HG03354 (cell line): Measurements from ENCODE around the gene SIK3.
A peak's percentile ranks its signal among the peaks of the same experiment; 100 is the strongest.

ENCODE experiments used
- ATAC-seq: cut with Tn5 transposase; IDR thresholded peaks from one replicate; pipeline ENCODE4 v1.9.1; 2021; ENCODE audit warnings: mild to moderate bottlenecking; ENCODE audit not compliant: unreplicated experiment, poor library complexity, severe bottlenecking

Gene SIK3

DNA sequence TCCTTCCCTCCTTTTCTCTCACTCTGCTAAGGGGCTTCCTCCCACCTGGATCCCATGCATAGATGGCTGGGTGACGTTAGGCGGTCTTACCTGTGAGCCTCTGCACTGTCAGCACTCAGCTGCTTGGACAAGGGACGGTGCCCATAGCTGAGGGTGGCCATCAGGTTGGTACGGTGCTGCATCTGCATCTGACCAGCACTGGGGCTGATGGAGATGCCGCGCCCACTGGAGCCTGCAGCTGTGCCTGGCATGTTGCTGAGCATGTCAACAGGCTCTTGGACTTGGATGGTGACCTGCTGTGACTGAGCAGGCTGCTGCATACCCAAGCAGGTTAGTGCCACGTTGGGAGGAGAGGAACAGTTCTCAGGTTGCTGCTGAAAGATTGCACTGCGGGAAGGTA is 239.1 kb downstream of the SIK3 start:
- ATAC-seq, result no peak

DNA sequence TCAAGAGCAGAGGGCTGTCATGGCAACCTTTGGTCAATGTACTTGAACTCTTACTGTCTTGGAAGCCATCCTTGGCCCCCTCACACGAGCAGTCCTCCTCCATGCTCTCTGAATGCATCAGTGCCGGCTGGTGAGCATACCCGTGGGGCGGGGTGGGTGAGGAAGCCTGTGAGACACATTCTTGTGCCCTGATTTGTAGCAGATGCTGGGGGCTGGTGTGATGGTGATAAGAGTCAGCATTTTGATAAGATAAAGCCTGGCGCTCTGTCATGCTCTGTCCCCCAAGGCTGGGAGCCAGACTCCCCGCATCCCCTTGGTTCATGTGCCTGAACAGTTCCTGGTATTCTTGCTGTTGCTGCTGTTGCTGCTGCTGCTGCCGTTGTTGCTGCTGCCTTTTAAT is 240.3 kb downstream of the SIK3 start:
- ATAC-seq, result no peak

DNA sequence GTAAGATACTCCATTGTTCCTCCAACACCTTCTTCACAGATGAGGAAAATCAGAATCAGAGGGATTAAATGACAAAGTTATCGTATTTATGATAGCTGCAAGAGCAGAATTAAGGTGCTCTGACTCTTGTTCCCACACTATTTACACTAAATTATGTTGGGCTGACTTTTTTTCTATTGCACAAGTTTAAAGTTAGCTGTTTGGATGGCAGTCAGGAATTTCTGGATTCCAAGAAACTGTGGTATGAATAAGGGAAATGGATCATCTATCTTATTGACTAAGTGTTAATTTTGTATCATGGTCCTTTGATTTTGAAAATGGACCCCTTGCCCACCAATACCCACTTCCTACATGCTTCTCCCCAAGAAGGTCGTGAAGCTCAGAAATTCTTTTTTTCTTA is 240.9 kb downstream of the SIK3 start:
- no peak for ATAC-seq

DNA sequence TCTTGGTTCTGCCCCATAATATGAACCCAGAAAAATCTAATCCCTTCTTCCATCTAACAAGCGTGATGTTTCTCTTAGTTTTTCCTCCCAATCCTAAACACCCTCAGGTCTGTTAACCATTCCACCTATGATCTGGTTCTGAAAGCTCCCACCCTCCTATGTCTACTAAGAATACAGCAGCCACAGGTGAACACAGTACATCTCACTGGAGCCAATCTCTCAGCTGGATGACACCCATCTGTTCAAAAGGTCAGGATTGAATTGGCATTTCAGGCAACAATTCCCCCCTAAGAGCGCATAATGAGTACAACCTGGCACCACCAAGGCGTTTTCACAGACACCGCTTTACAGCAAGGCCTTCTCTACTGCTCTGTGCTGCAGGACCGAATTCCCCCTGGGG is 241.8 kb downstream of the SIK3 start:
- no peak for ATAC-seq

DNA sequence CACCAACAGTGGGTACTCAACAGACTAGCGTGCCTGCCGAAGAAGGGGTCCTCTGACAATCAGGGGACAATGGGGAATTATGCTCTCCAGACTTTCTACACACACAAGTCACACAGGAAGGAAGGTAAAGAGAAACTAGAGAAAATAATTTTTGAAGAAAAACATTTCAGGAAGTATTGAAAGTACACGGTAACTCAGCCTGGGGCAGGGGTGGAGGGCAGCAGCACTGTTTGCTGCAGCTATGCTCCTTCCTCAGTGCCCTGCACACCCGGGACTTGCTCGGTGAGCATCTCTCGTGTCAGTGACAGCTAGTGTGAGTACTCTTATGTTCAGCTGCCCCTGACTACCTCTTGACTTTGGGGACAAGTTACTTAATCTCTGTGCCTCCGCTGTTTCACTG is 242.8 kb downstream of the SIK3 start:
- ATAC-seq, result no peak

DNA sequence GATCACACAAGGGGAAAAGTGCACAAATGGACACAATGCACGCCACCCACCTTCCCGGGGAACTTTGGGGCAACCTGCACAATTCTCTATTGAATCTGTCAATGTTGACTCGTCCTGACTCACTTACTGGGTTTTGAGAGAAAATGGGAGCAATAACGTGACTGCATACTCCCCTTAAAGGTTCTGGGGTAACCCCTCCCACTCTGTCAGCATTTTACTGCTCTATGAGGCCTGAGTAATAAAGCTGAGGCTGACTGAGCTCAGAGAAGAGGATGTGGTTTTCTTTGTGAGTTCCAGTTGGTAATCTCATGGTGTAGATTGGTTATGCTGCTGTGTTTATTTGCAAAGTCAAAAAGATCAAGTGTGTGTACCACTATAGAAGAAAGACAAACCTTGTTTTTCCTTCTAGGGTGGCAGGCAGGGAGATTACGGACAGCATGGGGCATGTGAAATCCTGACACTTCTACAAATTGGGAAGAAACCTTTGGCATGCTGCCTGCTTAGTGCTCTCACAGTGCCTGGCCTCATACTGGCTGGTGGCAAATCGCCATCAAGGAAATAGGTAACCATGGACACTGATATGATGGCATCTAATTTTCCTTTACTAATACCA is 244.7 kb downstream of the SIK3 start:
- ATAC-seq, result peak; percentile 97

DNA sequence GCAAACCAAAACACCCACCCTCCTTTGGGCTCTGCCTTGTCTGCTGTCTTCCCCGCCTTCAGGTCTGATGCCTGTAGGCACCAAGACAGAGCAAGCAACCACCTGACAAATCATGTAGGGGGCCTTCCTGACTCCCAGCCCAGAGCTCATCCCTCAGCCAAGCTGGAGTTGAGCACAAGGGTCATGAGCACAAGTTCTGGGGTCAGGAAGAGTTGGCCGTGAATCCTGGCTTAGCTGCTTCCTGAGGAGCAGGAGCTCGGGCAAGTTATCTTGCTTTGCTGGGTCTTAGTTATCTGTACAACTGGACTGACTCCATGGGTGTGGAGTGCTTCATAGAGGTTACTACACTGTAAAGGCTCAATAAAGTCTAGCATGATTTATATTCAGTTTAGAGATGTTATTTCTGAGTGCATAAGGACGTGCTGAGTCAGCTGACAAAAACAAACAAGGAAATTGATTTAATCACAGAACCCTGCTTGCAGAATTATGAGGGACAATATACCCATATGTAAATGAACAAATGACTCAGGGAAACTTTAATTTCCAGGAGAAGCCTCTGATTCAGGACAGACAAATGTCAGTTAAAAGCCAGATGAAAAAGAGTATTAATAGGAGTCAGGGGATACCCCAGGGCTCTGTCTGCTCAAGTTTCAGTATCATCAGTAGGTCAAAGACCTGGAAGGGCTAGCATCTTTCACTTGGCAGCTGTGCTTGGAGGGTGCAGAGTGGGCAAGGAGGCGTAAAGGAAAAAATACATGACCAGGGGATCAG is 245.8 kb downstream of the SIK3 start:
- ATAC-seq, result peak; percentile 38

DNA sequence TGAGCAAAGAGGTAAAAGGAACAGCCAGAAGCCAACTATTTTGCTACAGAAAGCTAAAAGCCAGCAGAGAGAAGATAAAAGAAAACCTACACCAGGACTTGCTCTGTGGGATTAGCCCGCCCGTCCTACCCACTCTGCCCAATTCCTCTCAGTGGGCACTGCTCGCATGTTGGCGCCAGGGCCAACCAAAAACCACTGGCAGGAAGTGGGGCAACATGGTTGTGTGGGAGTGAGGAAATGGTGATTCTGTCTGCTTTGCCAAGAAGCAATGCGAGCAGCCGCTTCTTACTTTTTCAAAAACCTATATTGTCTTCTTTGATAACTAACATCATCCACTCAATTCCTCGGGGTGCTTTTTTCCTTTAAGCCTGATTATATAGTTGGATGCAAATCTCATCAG is 246.6 kb downstream of the SIK3 start:
- ATAC-seq, result no peak

DNA sequence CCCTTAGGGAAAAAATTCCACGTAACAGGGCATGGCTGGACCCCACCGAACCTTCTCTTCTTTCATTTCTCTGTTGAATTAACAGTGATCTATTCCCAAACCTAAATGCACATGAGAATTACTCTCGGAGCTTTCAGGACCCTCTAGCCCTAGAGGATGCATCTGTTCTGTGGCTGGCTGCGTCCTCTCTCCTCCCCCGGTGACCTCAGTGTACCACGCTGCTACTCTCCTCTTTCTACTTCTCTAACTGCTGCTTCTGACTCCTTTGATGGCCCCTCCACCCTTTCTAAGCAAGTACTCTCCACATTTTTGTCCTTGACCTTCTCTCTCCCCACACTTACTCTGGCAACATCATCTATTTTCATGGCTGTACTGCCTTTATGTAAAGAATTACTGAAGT is 248.7 kb downstream of the SIK3 start:
- ATAC-seq, result no peak

DNA sequence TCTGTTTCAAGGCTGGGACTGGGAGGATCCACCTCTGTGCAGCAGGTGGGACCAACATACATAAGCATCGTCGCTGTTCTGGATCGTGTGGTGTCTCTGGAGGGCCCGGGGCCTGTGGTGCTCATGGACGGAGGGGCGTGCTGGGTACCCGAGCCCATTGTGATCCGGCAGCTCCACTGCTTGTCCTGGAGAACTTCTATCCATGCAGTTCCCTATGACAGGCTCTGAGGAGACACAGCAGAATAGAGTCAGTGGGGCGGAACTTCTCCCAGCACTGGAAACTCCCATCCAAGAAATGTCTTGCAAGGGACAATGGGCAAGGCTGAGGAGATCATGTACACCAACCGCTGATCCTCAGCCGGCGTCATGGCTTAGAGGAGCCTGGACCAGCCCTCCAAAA is 249.2 kb downstream of the SIK3 start:
- ATAC-seq, result no peak

DNA sequence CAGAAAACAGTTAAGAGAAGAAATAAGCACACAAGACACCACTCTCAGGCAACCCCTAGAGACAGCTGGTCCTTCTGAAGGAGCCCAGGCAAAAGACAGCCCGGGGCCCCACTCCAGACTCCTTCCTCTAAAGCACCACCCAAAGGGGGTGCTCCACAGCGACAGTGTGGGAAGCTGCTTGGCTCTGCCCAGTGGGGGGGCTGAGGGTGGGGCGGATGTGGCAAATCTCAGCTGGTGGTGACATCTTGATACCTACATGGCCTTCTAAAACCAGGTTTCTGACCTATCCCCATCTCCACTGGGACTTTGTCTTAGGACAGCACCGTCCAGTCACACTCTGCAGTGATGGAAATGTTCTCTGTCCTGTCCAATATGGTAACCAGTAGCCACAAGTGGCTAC is 250.6 kb downstream of the SIK3 start:
- ATAC-seq, result no peak

DNA sequence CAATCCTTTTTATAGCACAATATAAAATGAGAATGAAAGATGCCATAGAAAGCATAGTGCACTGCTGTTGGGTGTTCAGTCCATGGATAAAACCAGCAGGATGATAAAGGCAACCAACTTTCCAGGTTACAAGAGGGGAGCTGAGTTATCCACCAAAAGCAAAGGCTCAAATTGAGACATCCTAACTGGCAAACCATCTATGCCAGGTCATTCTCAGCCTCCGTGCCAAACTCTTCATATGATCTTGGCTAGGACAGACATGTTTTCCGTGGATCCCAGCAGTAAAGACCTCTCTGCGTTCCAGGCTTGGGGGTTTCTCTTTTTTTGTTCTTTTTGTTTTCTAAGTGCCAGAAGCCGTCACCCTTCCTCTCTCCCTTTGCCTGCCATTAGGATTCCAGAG is 253.5 kb downstream of the SIK3 start:
- no peak for ATAC-seq

DNA sequence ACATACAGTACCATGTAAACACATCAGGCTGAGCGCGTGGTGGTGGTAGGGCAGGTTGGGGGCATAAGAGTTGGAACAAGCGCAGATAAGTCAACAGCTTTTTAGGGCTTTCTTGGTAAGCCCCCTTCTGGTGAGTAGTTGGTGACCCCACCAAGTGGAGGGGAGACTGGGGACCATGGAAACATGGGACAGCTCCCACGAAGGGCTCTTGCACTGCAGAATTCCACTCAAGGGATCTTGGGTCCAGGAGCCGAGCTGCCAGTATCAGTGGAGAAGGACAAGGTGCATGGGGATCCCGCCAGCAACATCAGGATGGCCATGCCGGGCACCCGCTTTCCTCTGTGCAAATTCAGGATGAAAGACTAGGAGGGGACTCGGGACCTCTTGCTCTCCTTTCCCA is 254.6 kb downstream of the SIK3 start:
- ATAC-seq, result no peak

DNA sequence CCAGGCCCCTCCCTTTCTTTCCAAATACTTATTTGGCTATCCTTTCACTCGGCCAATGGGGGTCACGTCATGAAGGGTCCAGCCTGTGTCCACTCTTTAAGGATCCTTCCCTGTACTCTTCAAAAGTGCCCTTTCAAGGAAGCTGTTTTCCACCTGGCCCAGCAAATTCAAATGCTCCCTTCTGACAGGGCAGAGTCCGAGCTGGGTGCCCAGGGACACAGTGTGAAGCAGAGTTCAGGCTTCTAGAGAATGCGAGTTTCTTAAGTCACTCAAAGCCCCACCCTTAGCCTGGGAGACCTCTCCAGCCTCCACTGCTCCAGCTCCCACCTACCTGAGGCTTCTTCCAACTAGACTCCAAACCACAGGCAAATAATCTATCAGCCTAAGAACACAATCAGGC is 255.3 kb downstream of the SIK3 start:
- ATAC-seq, result no peak

DNA sequence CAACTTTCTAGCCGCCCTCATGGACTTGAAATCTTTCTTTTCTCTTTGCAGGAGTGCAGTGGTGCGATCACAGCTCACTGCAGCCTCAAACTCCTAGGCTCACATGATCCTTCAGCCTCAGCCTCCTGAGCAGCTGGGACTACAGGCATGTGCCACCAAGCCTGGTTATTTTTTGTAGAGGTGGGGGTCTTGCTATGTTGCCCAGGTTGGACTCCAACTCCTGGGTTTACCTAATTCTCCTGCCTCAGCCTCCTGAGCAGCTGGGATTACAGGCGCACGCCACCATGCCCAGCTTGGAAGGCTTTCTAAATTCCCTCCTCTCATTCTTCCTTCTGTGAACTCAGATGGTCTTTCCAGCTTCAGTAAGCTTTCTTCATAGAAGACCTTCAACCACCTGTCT is 256.1 kb downstream of the SIK3 start:
- ATAC-seq, result no peak

DNA sequence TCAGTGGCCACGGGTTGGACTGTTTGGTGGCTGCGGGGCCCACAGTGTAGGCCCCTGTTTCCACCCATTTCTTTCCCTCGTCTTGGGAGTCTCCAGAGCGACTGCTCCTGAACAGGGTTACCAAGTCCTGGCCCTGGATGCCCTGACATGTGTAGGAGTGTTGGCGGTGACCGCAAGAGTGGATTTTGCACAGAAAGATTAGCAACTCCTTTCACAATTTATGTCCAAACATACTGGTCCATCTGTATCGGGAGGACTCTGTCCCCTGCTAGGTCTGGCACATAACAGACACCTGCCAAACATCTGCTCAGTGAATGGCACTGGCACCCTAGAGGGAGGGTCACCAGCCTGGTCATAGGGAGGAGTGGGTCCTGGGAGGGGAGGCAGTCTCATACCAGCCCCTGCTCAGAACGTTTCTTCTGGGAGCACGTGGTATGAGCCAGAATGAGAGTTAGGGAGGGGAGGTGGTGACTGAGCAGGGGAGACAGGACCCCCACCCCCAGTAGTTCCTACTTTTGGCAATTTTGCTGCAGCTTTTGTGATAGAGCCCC is 257.4 kb downstream of the SIK3 start:
- no peak for ATAC-seq

DNA sequence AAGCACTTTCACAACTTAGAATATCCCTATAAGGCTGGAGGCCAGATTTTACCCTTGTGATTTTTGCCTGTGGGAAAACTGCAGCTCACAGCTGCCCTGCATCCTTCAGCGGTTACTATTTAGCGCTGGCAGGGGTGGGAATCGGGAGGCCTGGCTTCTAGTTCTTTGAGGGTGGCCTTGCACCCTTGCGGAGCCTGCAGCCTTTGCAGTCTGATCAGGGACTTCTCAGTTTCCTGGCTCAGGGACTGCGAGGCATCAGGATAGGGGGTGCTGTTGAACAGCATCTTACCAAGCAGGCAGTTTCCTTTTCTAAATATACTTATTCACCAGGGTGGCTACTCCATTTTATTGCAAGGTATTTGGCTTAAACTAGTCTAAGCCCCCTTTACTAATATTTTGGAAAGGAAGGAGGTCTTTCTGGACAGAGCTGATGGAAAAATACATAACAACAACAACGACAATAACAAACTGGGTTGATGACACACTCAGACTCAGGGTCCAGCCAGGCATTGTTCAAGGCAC is 257.9 kb downstream of the SIK3 start:
- no peak for ATAC-seq

DNA sequence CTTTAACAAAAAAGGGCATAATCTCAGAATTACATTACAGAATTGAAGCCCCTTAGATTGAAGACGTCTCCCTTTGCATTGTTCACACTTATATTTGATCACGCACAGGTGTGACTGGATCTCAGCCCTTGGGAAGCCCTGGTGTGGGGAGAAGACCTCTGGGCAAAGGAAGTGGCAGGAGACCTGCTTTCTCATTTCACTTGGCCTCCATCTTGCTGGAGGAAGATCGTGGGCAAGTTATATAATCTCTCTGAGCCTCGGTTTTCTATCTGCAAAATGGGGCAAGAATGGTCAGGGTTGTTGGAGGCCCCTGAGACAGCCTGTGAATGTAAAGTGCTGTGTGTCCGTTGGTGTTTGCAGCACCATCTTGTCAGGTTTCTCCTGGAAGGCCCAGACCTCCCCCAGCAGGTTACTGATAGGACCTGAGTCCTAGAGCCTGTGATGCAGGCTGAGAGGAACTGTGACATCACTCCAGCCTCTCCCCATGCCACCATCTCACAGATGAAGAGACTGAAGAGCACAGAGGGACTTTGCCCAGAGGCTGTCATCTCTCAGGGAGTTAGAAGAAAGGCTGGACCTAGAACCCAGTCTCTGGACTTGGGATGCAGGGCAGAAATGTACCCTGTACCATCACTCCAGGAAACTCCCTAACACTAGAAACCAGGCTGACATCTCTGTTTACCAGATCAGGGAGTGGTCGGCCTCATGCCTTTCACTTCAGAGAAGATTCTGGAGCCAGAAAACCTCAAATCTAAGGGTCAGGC is 259.7 kb downstream of the SIK3 start:
- ATAC-seq, result no peak

DNA sequence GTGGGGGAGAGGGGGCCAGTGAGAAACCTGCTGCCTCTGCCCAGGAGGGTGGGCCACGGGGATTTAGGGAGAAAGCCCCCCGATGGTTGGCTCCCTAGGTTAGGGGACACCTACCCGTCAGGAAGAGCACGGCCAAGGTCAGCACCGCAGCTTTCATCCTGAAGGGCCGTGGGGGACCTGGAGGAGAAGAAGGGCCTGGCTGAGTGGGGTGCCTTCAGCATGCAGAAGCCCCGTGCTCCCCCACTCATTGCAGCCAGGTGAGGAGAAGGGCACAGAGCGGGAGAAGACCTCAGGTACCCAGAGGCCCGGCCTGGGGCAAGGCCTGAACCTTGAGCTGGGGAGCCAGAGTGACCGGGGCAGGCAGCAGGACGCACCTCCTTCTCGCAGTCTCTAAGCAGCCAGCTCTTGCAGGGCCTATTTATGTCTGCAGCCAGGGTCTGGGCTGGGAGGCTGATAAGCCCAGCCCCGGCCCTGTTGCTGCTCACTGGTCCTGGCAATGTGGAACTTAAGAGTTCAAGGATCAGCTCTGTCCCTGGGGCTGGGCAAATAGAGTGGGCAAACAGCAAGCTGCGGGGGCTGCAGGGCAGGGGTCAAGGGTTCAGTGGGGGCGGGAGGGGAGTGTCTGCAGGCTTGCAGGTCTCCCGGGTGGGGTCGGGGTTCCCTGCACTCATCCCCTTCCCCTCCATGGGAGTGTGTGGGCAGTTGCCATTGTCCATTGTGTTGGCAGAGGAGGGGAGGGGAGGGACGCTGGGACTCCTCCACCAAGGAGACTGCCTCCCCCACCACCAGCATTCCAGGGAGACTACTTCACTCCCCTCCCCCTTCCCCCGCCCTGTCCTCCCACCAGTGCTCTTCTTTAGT is 260.8 kb downstream of the SIK3 start, which contains the start of gene APOA1:
Gene APOA1 (minus strand): TSS at position 392 of the 861 bp plus-strand sequence. CDS start 235 bp downstream, at position 157.
- ATAC-seq, result no peak

DNA sequence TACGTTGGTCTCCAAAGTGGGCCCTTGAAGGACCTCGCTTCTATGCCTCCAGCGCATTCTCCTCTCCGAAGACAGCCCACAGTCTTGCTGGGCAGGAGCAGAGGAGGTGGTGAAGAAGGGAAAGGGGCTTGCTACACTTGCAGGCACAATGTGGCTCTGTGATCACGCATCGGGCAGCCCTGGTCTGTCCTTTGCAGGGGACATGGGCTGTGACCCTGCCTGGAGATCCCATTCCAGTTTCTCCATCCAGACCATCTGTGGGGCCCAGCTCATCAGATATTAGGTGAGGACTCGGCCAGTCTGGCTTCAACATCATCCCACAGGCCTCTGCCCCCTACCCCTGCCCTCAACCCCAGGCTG is 261.6 kb downstream of the SIK3 start:
- ATAC-seq, result no peak
